Measurements from ENCODE around the gene NDST1. TPM values are rescaled to one million over a fixed set of nuclear protein-coding genes. Genes with fewer than 3 reads are reported as not detected.

The NDST1 gene
- total RNA-seq, 1 donor from 2014 or later: 110 TPM

DNA sequence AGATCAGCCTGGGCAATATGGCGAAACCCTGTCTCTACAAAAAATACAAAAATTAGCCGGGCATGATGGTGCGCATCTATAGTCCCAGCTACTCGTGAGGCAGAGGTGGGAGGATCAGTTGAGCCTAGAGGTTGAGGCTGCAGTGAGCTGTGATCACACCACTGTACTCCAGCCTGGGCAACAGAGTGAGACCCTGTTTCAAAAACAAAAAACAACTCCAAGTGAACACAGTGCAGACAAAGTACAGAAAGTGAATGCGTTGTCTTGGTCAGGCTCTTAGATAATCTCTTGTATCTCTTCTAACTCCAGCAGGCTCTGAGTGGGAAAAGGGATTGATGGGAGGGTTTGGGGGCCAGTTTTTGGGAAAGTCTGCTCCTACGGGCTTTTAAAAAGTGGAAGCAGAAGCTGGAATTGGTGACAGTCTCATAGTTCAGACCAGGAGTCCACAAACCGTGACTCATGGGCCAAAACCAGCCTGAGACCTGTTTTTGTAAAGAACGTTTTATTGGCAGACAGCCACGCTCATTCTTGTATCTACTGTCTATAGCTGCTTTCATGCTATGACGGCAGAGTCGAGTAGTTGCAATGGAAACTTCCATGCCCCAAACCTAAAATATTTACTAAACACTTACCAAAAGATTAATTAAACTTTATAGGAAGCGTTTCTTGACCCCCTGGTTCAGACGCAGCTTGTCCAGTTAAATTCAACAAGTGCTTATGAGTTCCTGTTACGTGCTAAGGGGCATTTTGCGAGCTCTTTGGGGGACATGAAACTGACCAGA lies 32.9 kb downstream of the NDST1 start:
- no peak for DNase-seq (ENCODE audit: low spot score)

DNA sequence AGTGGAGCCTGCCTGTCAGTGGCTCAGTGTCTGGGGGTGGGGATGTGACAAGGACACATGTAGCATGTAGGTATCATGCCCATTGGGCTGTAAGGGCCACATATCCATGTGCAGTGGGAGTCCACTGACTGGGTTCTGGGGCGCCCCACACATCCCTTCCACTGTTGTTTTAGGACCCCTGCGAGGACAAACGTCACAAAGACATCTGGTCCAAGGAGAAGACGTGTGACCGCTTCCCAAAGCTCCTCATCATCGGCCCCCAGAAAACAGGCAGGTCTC lies 33.4 kb downstream of the NDST1 start:
- no peak for DNase-seq (ENCODE audit: low spot score)

DNA sequence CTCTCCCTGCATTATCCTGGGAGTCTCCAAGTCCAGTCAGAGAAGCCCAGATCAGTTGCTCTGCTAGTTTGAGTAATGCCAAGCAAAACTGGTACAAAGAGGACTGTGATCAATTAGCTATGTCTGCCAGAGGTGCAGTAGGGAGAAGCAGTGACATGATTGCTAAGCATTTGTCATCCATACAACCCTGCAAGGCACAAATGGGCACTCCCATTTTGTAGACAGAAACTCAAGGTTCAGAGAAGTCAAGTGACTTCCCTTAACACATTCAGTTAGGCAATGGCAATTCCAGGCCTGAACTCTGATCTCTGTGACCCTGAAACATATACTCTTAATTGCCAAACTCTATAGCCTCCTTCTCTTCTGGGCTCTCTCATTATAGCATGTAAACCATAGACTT lies 34.0 kb downstream of the NDST1 start:
- no peak for DNase-seq (ENCODE audit: low spot score)

DNA sequence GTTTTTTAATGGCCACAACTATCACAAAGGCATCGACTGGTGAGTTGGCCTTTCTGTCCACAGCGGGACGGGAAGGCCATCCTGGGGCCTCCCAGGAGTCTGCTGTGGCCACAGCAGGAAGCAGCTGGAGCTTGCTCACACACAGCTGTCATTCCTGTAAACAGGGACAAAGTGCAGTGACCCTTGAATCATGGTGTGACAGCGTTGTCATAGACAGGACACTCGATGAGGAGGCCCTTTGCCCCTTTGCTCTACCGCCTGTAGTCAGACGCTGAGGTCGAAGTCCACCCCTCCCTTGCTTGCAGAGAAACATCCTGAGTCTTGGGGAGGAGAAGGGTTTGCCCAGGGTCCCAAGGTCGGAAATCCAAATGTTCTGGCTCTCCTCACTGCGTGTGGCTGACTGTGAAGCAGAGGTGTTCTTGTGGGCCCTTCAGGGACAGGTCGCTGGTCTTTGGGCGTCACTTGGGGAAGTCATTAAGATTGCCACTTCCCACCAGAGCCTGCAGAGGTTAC lies 35.1 kb downstream of the NDST1 start:
- no peak for DNase-seq (ENCODE audit: low spot score)

DNA sequence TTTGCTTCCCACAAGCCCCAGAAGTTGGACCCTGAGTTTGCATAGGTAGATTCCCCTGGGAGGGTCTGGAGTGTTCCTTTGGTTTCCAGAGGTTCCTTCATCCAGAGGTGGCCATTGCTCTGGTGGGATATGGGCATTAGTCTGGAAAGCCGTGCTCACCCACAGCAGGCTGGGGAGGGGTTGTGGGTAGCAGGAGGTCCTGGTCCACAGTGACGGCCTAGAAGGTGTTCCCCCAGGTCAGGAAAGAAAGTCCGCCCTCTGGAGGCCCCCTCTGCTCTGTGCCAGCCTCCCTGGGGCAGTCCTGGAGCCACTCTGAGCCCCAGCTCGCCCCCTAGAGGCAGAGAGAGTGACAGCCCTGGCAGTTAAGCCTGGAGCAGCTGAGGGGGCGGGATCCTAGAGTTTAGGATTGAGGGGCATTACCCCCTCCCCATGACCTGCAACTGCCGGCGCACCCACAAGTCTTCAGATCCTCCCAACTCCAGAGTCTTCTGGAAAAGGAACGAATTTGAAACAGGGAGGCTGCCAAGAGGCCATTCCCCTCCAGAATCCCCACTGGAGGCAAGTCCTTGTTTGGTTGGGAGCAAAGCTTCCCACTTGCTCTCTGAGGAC lies 36.8 kb downstream of the NDST1 start:
- no peak for DNase-seq (ENCODE audit: low spot score)

DNA sequence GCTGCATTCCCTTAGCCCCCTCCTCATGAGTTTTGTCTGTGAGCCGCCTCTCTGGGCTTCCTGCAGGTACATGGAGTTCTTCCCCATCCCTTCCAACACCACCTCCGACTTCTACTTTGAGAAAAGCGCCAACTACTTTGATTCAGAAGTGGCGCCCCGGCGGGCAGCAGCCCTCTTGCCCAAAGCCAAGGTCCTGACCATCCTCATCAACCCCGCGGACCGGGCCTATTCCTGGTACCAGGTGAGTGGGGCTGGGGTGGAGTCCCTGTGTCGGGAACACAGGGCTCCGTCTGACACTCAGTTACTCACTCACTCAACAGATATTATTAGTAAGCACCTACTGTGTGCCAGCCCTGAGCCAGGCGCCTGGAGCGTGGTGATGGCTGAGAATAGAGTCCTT lies 37.3 kb downstream of the NDST1 start:
- DNase-seq (ENCODE audit: low spot score): no peak

DNA sequence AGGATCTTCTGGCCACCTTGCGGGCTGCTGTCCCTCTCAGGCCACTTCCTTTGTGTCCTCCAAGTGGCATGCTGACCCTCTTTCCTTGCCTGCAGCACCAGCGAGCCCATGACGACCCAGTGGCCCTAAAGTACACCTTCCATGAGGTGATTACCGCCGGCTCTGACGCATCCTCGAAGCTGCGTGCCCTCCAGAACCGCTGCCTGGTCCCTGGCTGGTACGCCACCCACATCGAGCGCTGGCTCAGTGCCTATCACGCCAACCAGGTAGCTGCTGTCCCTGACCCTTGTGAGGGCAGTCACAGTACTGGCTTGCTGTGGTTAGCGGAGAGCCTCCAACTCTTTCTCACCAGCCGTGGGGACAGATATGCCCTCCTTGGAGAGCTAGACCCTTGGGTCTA lies 40.2 kb downstream of the NDST1 start:
- no peak for DNase-seq (ENCODE audit: low spot score)

DNA sequence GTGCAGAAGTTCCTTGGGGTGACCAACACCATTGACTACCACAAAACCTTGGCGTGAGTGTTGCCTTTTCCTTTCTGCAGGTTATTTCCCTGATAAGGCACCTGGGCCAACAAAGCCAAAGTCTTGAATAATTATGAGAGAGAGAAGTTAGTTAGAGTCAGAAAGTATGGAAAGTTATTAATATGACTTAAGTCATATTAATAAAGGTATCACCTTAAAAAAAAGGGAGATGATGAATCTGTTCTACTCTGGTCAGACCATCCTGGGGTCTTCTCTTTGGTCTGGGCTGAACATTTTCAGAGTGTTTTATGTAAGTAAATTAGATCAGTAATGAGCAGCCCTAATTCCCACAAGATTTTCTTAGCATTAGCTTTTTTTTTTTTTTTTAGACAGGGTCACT lies 41.8 kb downstream of the NDST1 start:
- DNase-seq (ENCODE audit: low spot score): no peak

DNA sequence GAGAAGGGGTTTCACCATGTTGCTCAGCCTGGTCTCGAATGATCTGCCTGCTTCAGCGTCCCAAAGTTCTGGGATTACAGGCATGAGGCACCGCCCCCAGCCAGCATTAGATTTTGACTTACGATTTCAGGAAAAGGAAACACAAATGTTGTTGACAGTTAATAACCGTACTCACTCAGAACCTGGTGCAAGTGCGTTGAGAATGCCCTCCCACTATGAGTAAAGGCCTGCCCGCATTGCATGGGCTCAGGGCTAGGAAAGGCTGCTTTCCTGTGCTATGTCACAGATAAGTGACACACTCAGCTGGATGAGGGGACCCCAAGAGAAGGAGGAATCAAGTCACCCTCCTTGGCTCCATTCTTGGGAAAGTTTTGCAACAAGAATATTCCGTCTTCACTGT lies 42.4 kb downstream of the NDST1 start:
- no peak for DNase-seq (ENCODE audit: low spot score)

DNA sequence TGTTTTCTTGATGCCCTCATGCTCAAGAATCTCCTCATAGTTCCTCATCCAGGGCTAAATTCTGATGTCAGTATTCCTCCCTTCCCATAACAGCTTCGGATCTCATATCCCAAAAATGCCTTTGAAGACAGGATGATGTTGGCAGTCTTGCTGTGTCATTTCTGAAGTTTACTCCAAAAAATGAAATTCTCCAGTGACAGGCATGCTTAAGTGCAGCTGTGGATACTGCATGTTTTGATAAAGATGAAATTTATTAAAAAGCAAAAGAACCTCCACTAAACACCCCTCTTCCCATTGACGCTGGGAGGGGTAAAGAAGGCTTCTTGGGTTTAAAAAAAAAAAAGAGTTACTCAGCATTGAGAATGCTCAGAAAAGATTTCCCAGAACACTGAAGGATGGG lies 43.1 kb downstream of the NDST1 start:
- no peak for DNase-seq (ENCODE audit: low spot score)

DNA sequence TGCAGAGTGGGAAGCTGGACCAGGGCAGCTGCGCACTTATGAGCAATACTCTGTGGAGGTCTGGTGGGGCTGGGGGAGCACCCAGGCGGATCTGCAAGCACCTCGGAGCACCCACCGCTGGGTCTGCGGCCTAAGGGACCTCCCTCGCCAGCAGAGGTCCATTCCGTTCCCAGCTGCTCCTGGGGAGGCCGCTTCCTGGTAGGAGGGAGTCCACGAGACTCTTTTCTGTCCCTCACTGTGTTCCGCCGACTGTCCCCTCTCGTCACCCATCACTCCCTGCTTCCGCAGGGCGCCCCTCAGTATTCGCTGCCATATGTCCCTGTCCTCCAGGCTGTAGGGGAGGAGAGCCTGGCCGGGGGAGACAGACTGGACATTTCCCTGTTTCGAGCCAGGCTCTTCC lies 45.5 kb downstream of the NDST1 start:
- no peak for DNase-seq (ENCODE audit: low spot score)

DNA sequence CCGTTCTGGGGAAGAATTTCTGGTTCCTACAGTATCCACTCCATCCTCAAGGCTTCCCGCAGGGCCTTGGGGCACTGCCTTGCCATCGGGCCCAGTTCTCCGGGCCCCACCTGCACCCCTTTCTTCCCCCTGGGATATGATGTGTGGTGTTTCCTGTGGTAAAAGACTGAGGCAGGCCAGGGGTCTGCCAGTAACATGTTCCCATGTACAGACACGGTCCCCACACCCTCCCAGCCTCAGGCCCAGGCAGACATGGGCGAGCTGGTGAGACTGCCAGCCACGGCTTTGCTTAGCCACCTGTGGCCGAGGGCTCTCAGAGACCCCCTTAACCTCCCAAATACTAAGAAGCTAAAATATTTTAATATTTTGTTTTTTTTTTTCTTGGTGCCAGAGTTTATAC lies 46.0 kb downstream of the NDST1 start:
- DNase-seq (ENCODE audit: low spot score): no peak

DNA sequence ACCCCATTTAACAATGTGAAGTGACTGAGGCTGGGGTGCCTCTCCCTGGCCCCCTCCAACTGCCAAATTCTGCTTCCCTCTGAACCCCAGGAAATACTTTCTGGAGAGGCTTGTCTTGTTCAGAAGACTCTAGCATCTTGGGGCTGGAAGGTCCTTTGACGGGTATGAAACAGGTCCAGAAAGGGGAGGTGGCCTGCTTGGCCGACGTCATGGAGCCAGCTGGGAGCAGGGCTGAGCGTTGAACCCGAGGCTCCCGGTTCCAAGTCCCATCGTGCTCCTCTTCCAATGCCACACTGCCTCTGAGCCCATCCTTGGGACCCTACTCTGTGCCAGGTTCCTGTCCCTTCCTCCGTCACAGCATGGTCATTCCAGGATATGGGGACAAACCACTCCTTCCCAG lies 46.9 kb downstream of the NDST1 start:
- DNase-seq (ENCODE audit: low spot score): no peak

DNA sequence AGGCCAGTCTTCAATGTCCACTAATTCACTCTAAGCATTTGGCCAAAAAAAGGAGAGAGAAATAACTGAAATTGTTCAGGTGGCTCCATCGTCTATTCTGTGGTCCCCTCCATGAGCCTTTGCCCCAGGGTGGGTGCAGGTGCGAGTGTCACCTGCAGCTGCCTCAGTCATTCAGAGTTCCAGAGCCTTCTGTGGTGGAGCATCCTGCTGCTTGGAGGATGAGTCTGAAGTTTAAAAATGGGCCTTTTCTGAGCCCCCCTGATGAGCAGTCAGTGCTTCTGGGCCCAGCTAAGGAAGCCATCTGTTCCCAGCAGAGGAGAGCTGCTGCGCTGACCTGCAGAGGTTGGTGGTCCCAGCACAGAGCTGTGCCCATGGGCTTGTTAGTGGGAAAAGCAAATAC lies 48.2 kb downstream of the NDST1 start:
- DNase-seq (ENCODE audit: low spot score): no peak

DNA sequence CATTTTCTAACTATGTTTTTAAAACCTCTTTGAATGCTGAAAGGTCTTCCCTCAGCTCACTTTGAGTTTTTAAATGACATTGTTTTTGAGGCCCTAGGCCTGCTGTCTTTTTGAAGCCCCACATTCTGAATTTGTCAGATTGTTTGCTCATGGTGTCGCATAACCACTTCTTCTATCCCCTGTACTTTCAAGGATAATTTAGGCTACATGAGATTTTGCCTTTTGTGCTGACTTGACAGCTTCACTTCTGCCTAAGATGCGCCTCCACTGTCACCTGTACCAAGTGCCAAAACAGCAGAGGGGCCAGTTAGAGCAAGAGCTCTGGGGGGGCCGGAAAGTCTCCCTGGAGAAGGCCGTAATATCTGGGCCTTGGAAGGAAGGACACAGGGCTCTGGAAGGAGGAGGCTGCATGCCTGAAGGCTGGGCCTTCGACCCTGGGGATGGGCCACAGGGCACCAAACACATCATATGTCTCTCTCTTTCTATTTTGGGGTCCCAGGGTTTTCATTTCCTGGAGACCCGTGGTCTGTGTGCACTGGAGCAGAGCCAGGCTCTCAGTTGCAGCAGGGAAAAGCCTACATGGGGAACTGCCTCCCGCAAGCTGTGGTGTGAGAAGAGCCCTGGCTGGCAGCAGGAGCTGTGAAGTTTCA lies 49.1 kb downstream of the NDST1 start:
- no peak for DNase-seq (ENCODE audit: low spot score)

DNA sequence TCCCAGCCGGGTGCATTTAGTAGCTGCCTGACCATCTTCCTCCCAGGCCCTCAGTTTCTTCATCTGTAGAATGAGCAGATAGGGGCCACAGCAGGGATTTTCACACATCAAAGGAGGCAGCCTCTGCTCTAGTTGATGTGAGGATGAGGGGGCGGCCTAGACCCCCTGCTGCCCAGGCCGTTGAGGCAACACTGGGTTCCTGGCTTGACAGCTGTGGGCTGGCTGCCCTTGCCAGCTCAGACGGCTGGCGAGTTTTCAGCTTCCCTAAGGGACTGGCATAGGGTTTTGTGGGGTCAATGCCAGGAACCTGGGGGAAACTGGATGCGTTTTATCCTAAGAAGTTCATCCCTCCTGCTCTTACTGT lies 49.6 kb downstream of the NDST1 start:
- DNase-seq (ENCODE audit: low spot score): no peak

DNA sequence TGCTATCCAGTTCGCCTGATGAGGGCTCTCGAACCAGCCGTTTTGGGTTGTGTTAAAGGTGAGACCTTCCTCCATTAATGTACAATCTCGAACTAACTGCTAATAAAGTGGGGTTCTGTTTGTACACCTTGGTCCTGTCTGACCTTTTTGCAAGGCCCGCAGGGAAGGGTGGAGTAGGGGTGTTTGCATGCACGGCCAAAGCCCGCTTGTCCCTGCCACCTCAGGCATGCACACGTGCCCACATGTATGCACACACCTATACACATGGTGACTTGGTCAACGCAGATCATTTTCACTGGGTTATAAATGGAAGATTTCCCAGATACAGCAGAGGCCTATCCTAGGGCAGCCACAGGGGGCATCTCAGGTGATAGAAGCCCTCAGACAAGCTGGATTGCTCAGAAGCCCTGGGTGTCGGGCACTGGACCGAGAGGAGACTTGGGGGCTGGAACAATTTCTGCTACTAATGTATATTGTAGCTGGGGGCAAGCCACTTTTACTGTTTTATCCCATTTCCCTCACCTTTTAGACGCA lies 50.2 kb downstream of the NDST1 start:
- no peak for DNase-seq (ENCODE audit: low spot score)

DNA sequence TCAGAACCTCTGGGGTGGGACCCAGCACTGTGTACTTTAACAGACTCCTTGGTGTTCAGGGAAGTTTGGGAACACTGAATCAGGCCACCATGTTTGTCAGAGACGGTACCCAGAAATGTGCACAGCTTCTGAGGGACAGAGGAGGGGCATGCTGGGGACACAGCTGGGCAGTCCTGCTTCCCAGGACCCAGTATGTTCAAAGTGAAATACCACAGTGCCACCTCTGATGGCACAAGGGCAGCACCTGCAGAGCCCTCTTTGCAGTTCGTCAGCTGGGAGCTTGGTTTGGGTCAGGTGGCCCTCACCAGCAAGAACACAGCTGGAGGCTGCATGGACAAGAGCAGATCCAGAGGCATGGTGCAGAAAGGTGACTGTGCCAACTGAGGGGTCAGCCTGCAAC lies 51.2 kb downstream of the NDST1 start:
- no peak for DNase-seq (ENCODE audit: low spot score)

DNA sequence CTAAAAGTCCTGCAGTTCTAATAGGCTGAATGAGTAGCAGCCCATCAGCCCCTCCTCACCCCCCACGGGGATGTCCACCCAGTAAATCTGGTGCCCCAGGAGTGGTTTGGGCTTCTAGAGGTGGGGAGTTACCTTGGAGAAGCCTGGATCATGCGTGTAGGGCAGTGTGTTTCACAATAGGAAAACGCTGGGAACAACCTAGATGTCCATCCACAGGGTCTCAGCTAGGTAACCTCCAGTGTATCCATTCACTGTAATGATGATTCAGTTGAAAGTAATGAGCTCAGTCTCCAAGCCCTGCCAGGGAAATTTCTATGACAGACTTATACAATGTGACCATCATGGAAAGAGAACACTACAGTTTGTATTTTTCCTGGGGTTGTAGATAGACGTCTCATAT lies 51.8 kb downstream of the NDST1 start:
- DNase-seq (ENCODE audit: low spot score): no peak

DNA sequence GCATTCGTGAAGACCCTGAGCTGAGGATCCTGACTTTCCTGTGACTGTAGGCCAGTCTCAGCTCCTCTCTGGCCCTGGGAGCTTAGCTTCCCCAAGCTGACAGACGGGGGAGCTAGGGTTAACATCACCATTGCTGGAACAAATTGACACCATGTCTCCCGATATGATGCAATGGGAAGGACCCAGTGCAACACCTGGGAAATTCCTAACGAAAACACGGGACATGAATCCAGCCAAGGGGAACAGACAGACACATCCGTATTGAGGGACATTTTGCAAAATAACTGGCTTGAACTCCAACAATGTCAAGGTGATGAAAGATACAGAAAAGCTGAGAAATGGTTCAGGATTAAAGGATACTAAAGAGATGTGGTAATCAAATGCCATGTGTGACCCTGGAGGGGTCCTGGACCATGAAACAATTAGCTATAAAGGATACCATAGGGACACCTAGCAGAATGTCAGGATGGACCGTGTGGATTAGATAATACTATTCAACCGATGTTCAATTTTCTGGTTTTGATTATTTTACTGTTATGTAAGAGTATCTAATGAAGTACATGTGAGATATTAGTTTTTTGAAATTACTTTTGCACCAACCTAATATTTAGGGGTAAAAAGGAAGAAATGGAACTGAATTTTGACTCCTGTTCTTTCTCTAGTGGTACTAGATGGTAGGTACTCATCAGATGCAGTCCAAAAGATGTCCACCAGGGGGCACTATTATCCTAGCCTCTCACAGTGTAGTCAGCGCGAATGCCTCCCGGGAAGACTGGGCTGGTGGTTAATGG lies 52.7 kb downstream of the NDST1 start:
- no peak for DNase-seq (ENCODE audit: low spot score)

DNA sequence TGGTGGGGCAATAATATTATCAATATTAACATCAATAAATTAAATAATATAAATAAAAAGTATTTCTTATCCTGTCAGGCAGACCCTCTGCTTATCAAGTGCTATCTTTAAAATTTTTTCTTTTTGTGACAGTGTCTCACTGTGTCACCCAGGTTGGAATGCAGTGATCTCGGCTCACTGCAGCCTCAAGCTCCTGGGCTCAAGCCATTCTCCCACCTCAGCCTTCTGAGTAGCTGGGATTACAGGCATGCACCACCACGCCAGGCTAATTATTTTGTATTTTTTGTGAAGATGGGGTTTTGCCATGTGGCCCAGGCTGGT lies 53.2 kb downstream of the NDST1 start:
- no peak for DNase-seq (ENCODE audit: low spot score)

Measured in mesenteric fat pad (tissue), 1 donor.